Tibial nerve (tissue), 4 donors: ENCODE results near the gene SNRPB. TPM values are rescaled to one million over a fixed set of nuclear protein-coding genes. Genes with fewer than 3 reads are reported as not detected.
A peak's percentile ranks its signal among the peaks of the same experiment; 100 is the strongest.

ENCODE experiments used
- DNase-seq, 2 donors: peaks; one replicate each; pipeline ENCODE4 v3.0.0-alpha.2; 2019; ENCODE audit warnings: low spot score in 2 of 2
- H3K27ac ChIP-seq, 4 donors: fragments of 200-600 bp; sonication (generic) in 3 of 4; one replicate each; pipeline ENCODE4 v1.5.1; 2017 to 2019; ENCODE audit warnings: mild to moderate bottlenecking in 1 of 4
- H3K27me3 ChIP-seq, 2 donors: fragments of 200-600 bp; sonication (generic) in 1 of 2; one replicate each; pipeline versions ENCODE4 v1.5.1 to v1.6.0; 2017 to 2019
- H3K36me3 ChIP-seq, 3 donors: fragments of 200-600 bp; sonication (generic); one replicate each; pipeline ENCODE4 v1.5.1; 2018 to 2019
- H3K4me1 ChIP-seq, 4 donors: fragments of 200-600 bp; sonication (generic) in 3 of 4; one replicate each; pipeline ENCODE4 v1.5.1; 2017 to 2019
- H3K4me3 ChIP-seq, 4 donors: fragments of 200-600 bp; sonication (generic) in 3 of 4; one replicate each; pipeline ENCODE4 v1.5.1; 2017 to 2019; ENCODE audit warnings: mild to moderate bottlenecking in 1 of 4, moderate library complexity in 1 of 4
- H3K9me3 ChIP-seq, 4 donors: fragments of 200-600 bp; sonication (generic) in 3 of 4; one replicate each; pipeline ENCODE4 v1.5.1; 2017 to 2019
- EP300 ChIP-seq, 2 donors: sonication (generic); formaldehyde crosslinking; IDR thresholded peaks; one replicate each; pipeline ENCODE4 v1.6.1; 2017; ENCODE audit warnings: antibody characterized with exemption in 2 of 2, mild to moderate bottlenecking in 1 of 2
- POLR2A ChIP-seq, 2 donors: fragments of 450-650 bp; IDR thresholded peaks; one replicate each; pipeline ENCODE4 v1.6.1; 2017; ENCODE audit warnings: antibody characterized with exemption in 2 of 2, mild to moderate bottlenecking in 2 of 2, moderate library complexity in 2 of 2
- WGBS, 2 donors: methylation state at CpG; one replicate each; pipeline ENCODE4 v1.1.5; 2018; 5-methylcytosine and 5-hydroxymethylcytosine counted together
- total RNA-seq, 4 donors: library from RNA; depleted of rRNA; stranded (reverse); fragments of >200 nt; gene quantifications; one replicate each; pipeline ENCODE4 v1.1.0, GENCODE V29; 2016
- TF ChIP-seq, protein P1 (sequence below), 5 experiments: fragments of 200-600 bp in 3 of 5; fragments of 450-650 bp in 2 of 5; sonication (generic) in 3 of 5; IDR thresholded peaks; one replicate each; pipeline ENCODE4 v1.5.1; 2016 to 2019; ENCODE audit warnings: antibody characterized with exemption in 5 of 5, mild to moderate bottlenecking in 3 of 5, moderate library complexity in 2 of 5

SNRPB gene
- 100 to 1,000 TPM; 129 to 198 (median 134) TPM for total RNA-seq

DNA sequence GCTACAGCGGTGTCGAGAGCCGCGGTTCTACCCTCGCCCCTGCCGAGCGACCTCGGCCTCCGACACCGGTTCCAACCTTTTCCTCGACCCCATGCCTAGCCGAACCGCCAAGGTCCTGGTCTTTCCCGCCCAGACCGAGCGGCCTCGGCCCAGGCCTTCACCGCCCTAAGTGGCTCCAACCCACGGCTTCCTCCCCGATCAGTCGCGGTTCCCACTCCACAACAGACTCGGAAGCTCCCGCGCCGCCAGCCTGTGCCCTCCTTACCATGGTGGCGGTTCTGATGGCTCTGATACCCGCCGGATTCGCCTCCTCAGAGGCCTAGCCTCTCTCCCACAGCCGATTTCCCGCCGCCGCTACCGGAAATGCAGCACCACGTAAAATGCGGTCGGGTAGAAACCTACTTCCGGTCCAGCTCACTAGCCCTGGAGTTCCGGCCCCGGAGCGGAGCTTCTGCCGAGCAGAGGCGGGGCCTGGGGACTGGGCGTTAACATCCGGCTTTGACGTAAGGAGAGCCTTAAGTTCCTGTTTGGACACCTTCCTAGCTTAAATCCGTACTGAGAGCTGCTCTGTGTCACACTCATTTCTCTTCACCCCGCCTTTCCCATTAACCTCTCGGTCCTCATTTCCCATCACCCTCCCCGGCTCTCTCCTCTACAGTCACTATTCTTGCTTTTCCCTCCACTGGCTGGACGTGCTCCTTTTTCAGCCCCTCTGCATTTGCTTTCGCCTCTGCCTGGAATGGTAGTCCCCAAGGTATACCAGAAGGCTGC lies at the start of gene SNRPB:
Gene SNRPB (minus strand): TSS at position 367 of the 771 bp plus-strand sequence. CDS start 99 bp downstream, at position 268.
- H3K27ac ChIP-seq: peak within 1 kb of the TSS; percentile 80 to 94 (median 88)
- H3K9me3 ChIP-seq: no peaks in the 10 kb centered on the region
- H3K4me3 ChIP-seq: peak within 1 kb of the TSS; percentile 55 to 80 (median 74)
- peaks cover 0 to 43% (median 3%) of the 10 kb centered on the region in 4 donors for H3K4me1 ChIP-seq
- peak in 1 of 2 donors; percentile 98 for TF ChIP-seq POLR2A (IDR thresholded peaks at IDR 0.05)
- TF ChIP-seq EP300 (IDR thresholded peaks at IDR 0.05): peak; percentile 91 to 98
- TF ChIP-seq, protein P1, sequence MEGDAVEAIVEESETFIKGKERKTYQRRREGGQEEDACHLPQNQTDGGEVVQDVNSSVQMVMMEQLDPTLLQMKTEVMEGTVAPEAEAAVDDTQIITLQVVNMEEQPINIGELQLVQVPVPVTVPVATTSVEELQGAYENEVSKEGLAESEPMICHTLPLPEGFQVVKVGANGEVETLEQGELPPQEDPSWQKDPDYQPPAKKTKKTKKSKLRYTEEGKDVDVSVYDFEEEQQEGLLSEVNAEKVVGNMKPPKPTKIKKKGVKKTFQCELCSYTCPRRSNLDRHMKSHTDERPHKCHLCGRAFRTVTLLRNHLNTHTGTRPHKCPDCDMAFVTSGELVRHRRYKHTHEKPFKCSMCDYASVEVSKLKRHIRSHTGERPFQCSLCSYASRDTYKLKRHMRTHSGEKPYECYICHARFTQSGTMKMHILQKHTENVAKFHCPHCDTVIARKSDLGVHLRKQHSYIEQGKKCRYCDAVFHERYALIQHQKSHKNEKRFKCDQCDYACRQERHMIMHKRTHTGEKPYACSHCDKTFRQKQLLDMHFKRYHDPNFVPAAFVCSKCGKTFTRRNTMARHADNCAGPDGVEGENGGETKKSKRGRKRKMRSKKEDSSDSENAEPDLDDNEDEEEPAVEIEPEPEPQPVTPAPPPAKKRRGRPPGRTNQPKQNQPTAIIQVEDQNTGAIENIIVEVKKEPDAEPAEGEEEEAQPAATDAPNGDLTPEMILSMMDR (IDR thresholded peaks at IDR 0.05): peak in 2 of 5 experiments; percentile 10 to 36
- peak; percentile 87 to 92 for DNase-seq
- 1 to 2% methylated on average over 41 to 50 of the region's 53 CpGs for WGBS, 2 donors
- no peaks in the 10 kb centered on the region for H3K27me3 ChIP-seq
- H3K36me3 ChIP-seq: peaks cover 0 to 20% (median 5%) of the 10 kb centered on the region in 3 donors

DNA sequence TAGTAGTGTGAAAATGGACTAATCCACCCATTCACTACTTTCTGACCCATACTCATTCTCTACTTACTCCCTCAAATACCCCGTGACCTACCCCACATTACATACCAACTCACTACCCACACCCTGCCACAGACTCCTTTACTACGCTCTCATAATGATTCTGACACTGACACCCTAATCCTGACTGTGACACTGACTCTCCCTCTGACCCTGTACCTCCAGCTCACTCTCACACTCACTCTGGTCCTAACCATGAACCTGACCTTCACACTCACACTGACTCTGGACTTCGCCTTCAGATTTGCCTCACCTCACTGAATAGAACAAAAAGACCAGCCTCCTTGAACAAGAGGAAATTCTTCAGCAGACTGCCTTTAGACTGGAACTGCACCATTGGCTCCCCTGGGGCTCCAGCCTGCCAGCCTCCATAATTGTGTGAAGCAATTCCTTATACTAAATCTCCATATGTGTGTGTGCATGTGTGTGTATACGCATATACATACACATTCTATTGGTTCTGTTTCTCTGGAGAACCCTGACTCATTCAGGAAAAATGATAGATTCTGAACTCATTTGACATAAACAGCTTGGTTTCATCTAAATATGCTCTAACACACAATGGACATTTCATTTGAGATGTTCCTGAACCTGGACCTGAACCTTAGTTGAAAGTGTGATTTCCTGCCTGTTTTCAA lies 48.7 kb upstream of the SNRPB start:
- WGBS, 2 donors: 80 to 86% methylated on average over 4 of the region's 4 CpGs
- Histone ChIP-seq H3K27me3 (no peaks in the 10 kb centered on the region), H3K36me3 (no peaks in the 10 kb centered on the region), H3K9me3 (no peaks in the 10 kb centered on the region), H3K27ac (no peak overlapping the region), H3K4me1 (peaks cover 0 to 19% (median 0%) of the 10 kb centered on the region in 4 donors), H3K4me3 (no peak overlapping the region)
- no peak for TF ChIP-seq POLR2A (IDR thresholded peaks at IDR 0.05)
- TF ChIP-seq EP300 (IDR thresholded peaks at IDR 0.05): no peak
- TF ChIP-seq, protein P1 (IDR thresholded peaks at IDR 0.05): no peak
- DNase-seq: no peak

- no peaks in the 10 kb centered on the region for H3K36me3 ChIP-seq
- H3K27ac ChIP-seq: no peak overlapping the region
- 61 to 72% methylated on average over 4 of the region's 4 CpGs for WGBS, 2 donors
- H3K4me3 ChIP-seq: no peak overlapping the region
- H3K27me3 ChIP-seq: no peaks in the 10 kb centered on the region
- peaks cover 0 to 14% (median 0%) of the 10 kb centered on the region in 4 donors for H3K4me1 ChIP-seq
- H3K9me3 ChIP-seq: no peaks in the 10 kb centered on the region
- DNase-seq: no peak
- no peak for TF ChIP-seq EP300 (IDR thresholded peaks at IDR 0.05)
- TF ChIP-seq POLR2A (IDR thresholded peaks at IDR 0.05): no peak
- TF ChIP-seq, protein P1 (IDR thresholded peaks at IDR 0.05): no peak
Observed at GRCh38 chr20:2518558-2518957, 48.0 kb upstream of the SNRPB start.

DNA sequence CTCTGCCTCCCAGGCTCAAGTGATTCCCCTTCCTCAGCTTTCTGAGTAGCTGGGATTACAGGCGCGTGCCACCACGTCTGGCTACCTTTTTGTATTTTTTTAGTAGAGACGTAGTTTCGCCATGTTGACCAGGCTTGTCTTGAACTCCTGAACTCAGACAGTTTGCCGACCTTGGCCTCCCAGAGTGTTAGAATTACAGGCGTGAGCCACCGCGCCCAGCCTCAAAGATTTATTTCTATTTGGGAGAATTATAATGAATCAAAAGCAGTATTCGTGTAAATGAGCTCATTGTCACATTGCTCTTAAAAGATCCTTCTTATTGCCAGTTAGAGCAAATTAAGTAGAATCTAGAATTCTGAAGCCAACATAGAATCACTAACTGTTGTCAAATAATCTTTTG lies 47.5 kb upstream of the SNRPB start:
- no peak for DNase-seq
- no peak overlapping the region for H3K27ac ChIP-seq
- no peak overlapping the region for H3K4me3 ChIP-seq
- peaks cover 0 to 14% (median 0%) of the 10 kb centered on the region in 4 donors for H3K4me1 ChIP-seq
- H3K9me3 ChIP-seq: no peaks in the 10 kb centered on the region
- TF ChIP-seq POLR2A (IDR thresholded peaks at IDR 0.05) (no peak), EP300 (IDR thresholded peaks at IDR 0.05) (no peak)
- TF ChIP-seq, protein P1 (IDR thresholded peaks at IDR 0.05): no peak
- H3K27me3 ChIP-seq: no peaks in the 10 kb centered on the region
- no peaks in the 10 kb centered on the region for H3K36me3 ChIP-seq
- WGBS, 2 donors: 65 to 66% methylated on average over 10 of the region's 10 CpGs

DNA sequence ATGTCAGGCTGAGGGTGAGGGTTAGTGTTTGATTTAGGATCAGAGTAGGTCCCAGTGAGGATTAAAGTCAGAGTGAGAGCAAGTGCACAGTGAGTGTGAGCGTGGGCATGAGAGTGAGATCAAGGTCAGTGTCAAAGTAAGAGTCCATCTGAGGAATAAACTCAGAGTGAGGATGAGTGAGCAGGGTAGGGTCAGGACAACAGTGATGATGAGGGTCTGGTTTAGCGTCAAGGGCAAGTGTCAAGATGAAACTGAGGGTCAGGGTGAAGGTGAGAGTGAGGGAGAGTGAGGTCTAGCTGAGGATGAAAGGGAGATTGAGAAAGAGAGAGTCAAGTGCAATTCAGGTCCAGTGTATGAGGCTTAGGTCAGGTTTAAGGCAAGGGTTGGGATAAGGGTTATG lies 45.8 kb upstream of the SNRPB start:
- no peak overlapping the region for H3K27ac ChIP-seq
- H3K36me3 ChIP-seq: no peaks in the 10 kb centered on the region
- no peaks in the 10 kb centered on the region for H3K9me3 ChIP-seq
- no peaks in the 10 kb centered on the region for H3K27me3 ChIP-seq
- H3K4me1 ChIP-seq: no peaks in the 10 kb centered on the region
- no peak overlapping the region for H3K4me3 ChIP-seq
- no peak for TF ChIP-seq POLR2A (IDR thresholded peaks at IDR 0.05)
- TF ChIP-seq, protein P1 (IDR thresholded peaks at IDR 0.05): no peak
- TF ChIP-seq EP300 (IDR thresholded peaks at IDR 0.05): no peak
- 58 to 67% methylated on average over 2 of the region's 2 CpGs for WGBS, 2 donors
- no peak for DNase-seq
